GM12878 (cell line): Measurements from ENCODE around the gene GPC6. TPM values are rescaled to one million over a fixed set of nuclear protein-coding genes. Genes with fewer than 3 reads are reported as not detected.

Source experiments
- ATAC-seq: fragments of 200-7000 bp; cut with Tn5 transposase; 3 replicates; pipeline ENCODE4 v1.9.1; 2020; ENCODE audit warnings: mild to moderate bottlenecking, moderate library complexity
- BruUV-seq: library from RNA; stranded (reverse); fragments of 400-500 nt; replicated peaks from 2 replicates; lab custom pipeline; 2021; lab: Mats Ljungman, UMichigan
- CTCF ChIA-PET: fragments of 300-600 bp; sonication (Branson Sonifier 250); formaldehyde crosslinking; extraction: SDS; loops from one replicate; lab custom pipeline; 2021; ENCODE audit warnings: inconsistent platforms; lab: Yijun Ruan, JAX
- POLR2A ChIA-PET: fragments of 350-600 bp; formaldehyde crosslinking; extraction: SDS; loops from one replicate; lab custom pipeline; 2021; ENCODE audit warnings: inconsistent platforms; lab: Charles Lee
- RAD21 ChIA-PET: fragments of 300-600 bp; sonication (Branson Sonifier 250); formaldehyde crosslinking; loops from one replicate; lab custom pipeline; 2023; ENCODE audit warnings: antibody characterized with exemption; ENCODE audit not compliant: unreplicated experiment; lab: Charles Lee
- SMC1A ChIA-PET: fragments of 300-600 bp; sonication (Branson Sonifier 250); formaldehyde crosslinking; loops from one replicate; lab custom pipeline; 2023; ENCODE audit not compliant: unreplicated experiment, uncharacterized antibody; lab: Charles Lee
- DNase-seq: peaks from one replicate; pipeline ENCODE4 v3.0.0-alpha.2; 2011; ENCODE audit warnings: low read depth, low spot score
- FAIRE-seq: peaks from 3 replicates; lab custom pipeline; 2011; peaks lifted over from hg19 to GRCh38; lab: Jason Lieb, UNC
- H2AFZ ChIP-seq: 2 replicates; pipeline ENCODE4 v1.6.0; 2011; ENCODE audit warnings: low read depth, low read length, control low read depth; ENCODE audit not compliant: control insufficient read depth
- H3K27ac ChIP-seq: 2 replicates; pipeline ENCODE4 v1.5.1; 2011; ENCODE audit warnings: control low read depth; ENCODE audit not compliant: control insufficient read depth, insufficient read depth
- H3K27me3 ChIP-seq, 2 experiments: replicated peaks in 1 of 2; 2 replicates each; pipeline versions ENCODE4 v1.6.0 to v1.6.1; 2011; ENCODE audit warnings: low read length in 1 of 2; ENCODE audit not compliant: control insufficient read depth in 2 of 2, insufficient read depth in 2 of 2
- H3K36me3 ChIP-seq, 2 experiments: 2 replicates each; pipeline ENCODE4 v1.5.1; 2011; ENCODE audit warnings: low read length in 1 of 2; ENCODE audit not compliant: control insufficient read depth in 2 of 2, insufficient read depth in 2 of 2
- H3K4me1 ChIP-seq: 2 replicates; pipeline ENCODE4 v1.6.1; 2011; ENCODE audit warnings: mild to moderate bottlenecking, low read length, moderate library complexity, mixed read lengths; ENCODE audit not compliant: control insufficient read depth, insufficient read depth
- H3K4me2 ChIP-seq: 2 replicates; pipeline ENCODE4 v1.6.0; 2011; ENCODE audit warnings: control low read depth; ENCODE audit not compliant: control insufficient read depth, insufficient read depth
- H3K4me3 ChIP-seq: fragments of 200-600 bp; sonication (generic); 2 replicates; pipeline ENCODE4 v1.5.1; 2016
- H3K79me2 ChIP-seq: 2 replicates; pipeline ENCODE4 v1.6.0; 2011; ENCODE audit warnings: low read length; ENCODE audit not compliant: control insufficient read depth, insufficient read depth
- H3K9ac ChIP-seq: 2 replicates; pipeline ENCODE4 v1.8.0; 2011; ENCODE audit warnings: low read length, control low read depth, mixed read lengths; ENCODE audit not compliant: control insufficient read depth, insufficient read depth
- H3K9me3 ChIP-seq: replicated peaks from 3 replicates; pipeline ENCODE4 v1.5.1; 2011; ENCODE audit warnings: mild to moderate bottlenecking, low read length; ENCODE audit not compliant: control insufficient read depth, insufficient read depth
- H4K20me1 ChIP-seq: 2 replicates; pipeline ENCODE4 v1.6.0; 2011; ENCODE audit not compliant: control insufficient read depth, insufficient read depth
- BCL11A ChIP-seq: IDR thresholded peaks from 2 replicates; pipeline ENCODE4 v1.6.1; 2011; ENCODE audit warnings: low read depth, low read length
- CBX3 ChIP-seq: fragments of 200-600 bp; sonication (generic); IDR thresholded peaks from 2 replicates; pipeline ENCODE4 v1.6.1; 2016; ENCODE audit warnings: low read depth, borderline replicate concordance
- CBX5 ChIP-seq: sonication (generic); IDR thresholded peaks from 2 replicates; pipeline ENCODE4 v1.6.1; 2016; ENCODE audit warnings: low read depth, moderate library complexity, mild to moderate bottlenecking, inconsistent platforms
- CHD1 ChIP-seq: IDR thresholded peaks from 2 replicates; pipeline ENCODE4 v1.6.1; 2012; ENCODE audit warnings: low read depth, low read length, improper control_type of control experiment
- CREM ChIP-seq: IDR thresholded peaks from 2 replicates; pipeline ENCODE4 v1.6.1; 2014; ENCODE audit warnings: antibody characterized with exemption, low read depth
- EZH2 ChIP-seq: IDR thresholded peaks from 2 replicates; pipeline ENCODE4 v1.6.1; 2012; ENCODE audit warnings: low read depth, mild to moderate bottlenecking, control low read depth, inconsistent platforms, low read length, borderline replicate concordance; ENCODE audit not compliant: control insufficient read depth
- IKZF1 ChIP-seq: fragments of 450-650 bp; conservative IDR thresholded peaks from 2 replicates; pipeline ENCODE4 v1.6.1; 2017; ENCODE audit warnings: antibody characterized with exemption, mild to moderate bottlenecking
- KLF5 ChIP-seq: fragments of 450-650 bp; IDR thresholded peaks from 2 replicates; pipeline ENCODE4 v1.6.1; 2014; ENCODE audit warnings: mild to moderate bottlenecking; ENCODE audit not compliant: partially characterized antibody
- MEF2A ChIP-seq: IDR thresholded peaks from 2 replicates; pipeline ENCODE4 v1.6.1; 2011; ENCODE audit warnings: low read depth, mild to moderate bottlenecking, low read length, moderate library complexity; ENCODE audit not compliant: insufficient read depth
- MTA2 ChIP-seq: fragments of 450-650 bp; IDR thresholded peaks from 2 replicates; pipeline ENCODE4 v1.6.1; 2016; ENCODE audit warnings: low read depth, mild to moderate bottlenecking, moderate library complexity
- PAX8 ChIP-seq: fragments of 450-650 bp; IDR thresholded peaks from 2 replicates; pipeline ENCODE4 v1.6.1; 2017; ENCODE audit warnings: mild to moderate bottlenecking, moderate library complexity
- POLR2AphosphoS2 ChIP-seq: IDR thresholded peaks from 2 replicates; pipeline ENCODE4 v1.6.1; 2011; ENCODE audit warnings: low read depth, mild to moderate bottlenecking, low read length, improper control_type of control experiment, moderate library complexity
- SRF ChIP-seq, 2 experiments: IDR thresholded peaks; 2 replicates each; pipeline ENCODE4 v1.6.1; 2011; ENCODE audit warnings: low read depth in 2 of 2, low read length in 2 of 2, mild to moderate bottlenecking in 1 of 2, moderate library complexity in 1 of 2
- USF1 ChIP-seq: IDR thresholded peaks from 2 replicates; pipeline ENCODE4 v1.6.1; 2011; ENCODE audit warnings: borderline replicate concordance, low read depth, mild to moderate bottlenecking, moderate library complexity, mixed read lengths, low read length; ENCODE audit not compliant: insufficient read depth; ENCODE audit errors: extremely low read length
- ZNF207 ChIP-seq: fragments of 450-650 bp; IDR thresholded peaks from 2 replicates; pipeline ENCODE4 v1.6.1; 2014; ENCODE audit warnings: antibody characterized with exemption, mild to moderate bottlenecking, borderline replicate concordance
- WGBS: methylation state at CpG from one replicate; pipeline ENCODE4 v1.1.6; 2016; ENCODE audit warnings: low lambda C conversion rate; ENCODE audit not compliant: insufficient replicate concordance, insufficient coverage; ENCODE audit errors: missing lambda C conversion rate; 5-methylcytosine and 5-hydroxymethylcytosine counted together
- in situ Hi-C: fragments of 300-500 bp; cut with MboI; formaldehyde crosslinking; loops from 9 replicates; pipeline ENCODE4 v1.14.3; 2018; ENCODE audit warnings: mixed read lengths
- intact Hi-C: fragments of 100-400 bp; cut with micrococcal nuclease; formaldehyde crosslinking; loops from one replicate; pipeline ENCODE4 v1.14.2; 2022; ENCODE audit not compliant: unreplicated experiment
- polyA plus RNA-seq, 11 experiments: library from polyadenylated mRNA; depleted of rRNA in 4 of 11; unstranded in 6 of 11; stranded (reverse) in 5 of 11; fragments of >200 nt; fragmentation: Nextera tagmentation in 4 of 11; fragmentation: Illumina TruSeq in 1 of 11; extraction: Ambion mirVana in 4 of 11; extraction: Trizol in 1 of 11; gene quantifications; 1 replicate in 1 of 11; 2 replicates in 10 of 11; pipeline versions ENCODE4 v1.2.1 to v1.2.3, GENCODE V29; 2011 to 2016; ENCODE audit warnings: inconsistent platforms in 2 of 11, missing spikeins in 2 of 11, low read depth in 1 of 11
- total RNA-seq, 4 experiments: library from RNA; depleted of rRNA in 3 of 4; stranded (reverse); fragments of >200 nt in 3 of 4; fragmentation: Illumina TruSeq in 1 of 4; extraction: Trizol in 1 of 4; gene quantifications; 2 replicates each; pipeline versions ENCODE4 v1.2.1 to v1.2.3, GENCODE V29; 2013 to 2021
- TF ChIP-seq, protein P1 (sequence below): IDR thresholded peaks from 2 replicates; pipeline ENCODE4 v1.6.1; 2011; ENCODE audit warnings: mild to moderate bottlenecking, low read depth, low read length, moderate library complexity; ENCODE audit not compliant: insufficient replicate concordance
- TF ChIP-seq, protein P2 (sequence below): IDR thresholded peaks from 2 replicates; pipeline ENCODE4 v1.6.1; 2012; ENCODE audit warnings: mild to moderate bottlenecking, low read depth, low read length

Gene GPC6
- total and polyA plus RNA-seq, 10 of the 15 experiments (the other 5 are each of a cell fraction or from before 2014, with no cell fraction given) = 0.03 to 0.04 (median 0.03) TPM; not detected in 7

GRCh38 chr13:93386116-93386515 lies 159.5 kb downstream of the GPC6 start:
- H3K79me2 ChIP-seq = no peaks in the 10 kb centered on the region
- FAIRE-seq (no peak), ATAC-seq (no peak), DNase-seq (no peak)
- H3K4me2 ChIP-seq = no peak overlapping the region
- in situ Hi-C loops (no loop called here), intact Hi-C loops (no loop called here)
- ChIA-PET RAD21 (no interaction called here), CTCF (no interaction called here), SMC1A (no interaction called here), POLR2A (no interaction called here)
- BruUV-seq = no TSS peak
- H4K20me1 ChIP-seq = no peaks in the 10 kb centered on the region
- no peaks in the 10 kb centered on the region for H3K4me1 ChIP-seq
- H2AFZ ChIP-seq = no peak overlapping the region
- H3K27ac ChIP-seq = no peak overlapping the region
- H3K9ac ChIP-seq = no peak overlapping the region
- H3K27me3 ChIP-seq = no peaks in the 10 kb centered on the region
- no peak overlapping the region for H3K4me3 ChIP-seq
- no peaks in the 10 kb centered on the region for H3K36me3 ChIP-seq
- 40% methylated on average over 5 of the region's 5 CpGs for WGBS
- no peaks in the 10 kb centered on the region for H3K9me3 ChIP-seq
- TF ChIP-seq, protein P1, sequence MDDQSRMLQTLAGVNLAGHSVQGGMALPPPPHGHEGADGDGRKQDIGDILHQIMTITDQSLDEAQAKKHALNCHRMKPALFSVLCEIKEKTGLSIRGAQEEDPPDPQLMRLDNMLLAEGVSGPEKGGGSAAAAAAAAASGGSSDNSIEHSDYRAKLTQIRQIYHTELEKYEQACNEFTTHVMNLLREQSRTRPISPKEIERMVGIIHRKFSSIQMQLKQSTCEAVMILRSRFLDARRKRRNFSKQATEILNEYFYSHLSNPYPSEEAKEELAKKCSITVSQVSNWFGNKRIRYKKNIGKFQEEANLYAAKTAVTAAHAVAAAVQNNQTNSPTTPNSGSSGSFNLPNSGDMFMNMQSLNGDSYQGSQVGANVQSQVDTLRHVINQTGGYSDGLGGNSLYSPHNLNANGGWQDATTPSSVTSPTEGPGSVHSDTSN = no peak
- no peak for TF ChIP-seq CBX3
- TF ChIP-seq SRF (IDR thresholded peaks at IDR 0.05; ENCODE audit: low read depth in 2 of 2, low read length in 2 of 2) = no peak
- no peak for TF ChIP-seq CREM
- no peak for TF ChIP-seq IKZF1
- no peak for TF ChIP-seq KLF5
- TF ChIP-seq ZNF207 = no peak
- no peak for TF ChIP-seq MEF2A
- no peak for TF ChIP-seq USF1
- TF ChIP-seq CHD1 = no peak
- TF ChIP-seq PAX8 = no peak
- no peak for TF ChIP-seq CBX5
- TF ChIP-seq, protein P2, sequence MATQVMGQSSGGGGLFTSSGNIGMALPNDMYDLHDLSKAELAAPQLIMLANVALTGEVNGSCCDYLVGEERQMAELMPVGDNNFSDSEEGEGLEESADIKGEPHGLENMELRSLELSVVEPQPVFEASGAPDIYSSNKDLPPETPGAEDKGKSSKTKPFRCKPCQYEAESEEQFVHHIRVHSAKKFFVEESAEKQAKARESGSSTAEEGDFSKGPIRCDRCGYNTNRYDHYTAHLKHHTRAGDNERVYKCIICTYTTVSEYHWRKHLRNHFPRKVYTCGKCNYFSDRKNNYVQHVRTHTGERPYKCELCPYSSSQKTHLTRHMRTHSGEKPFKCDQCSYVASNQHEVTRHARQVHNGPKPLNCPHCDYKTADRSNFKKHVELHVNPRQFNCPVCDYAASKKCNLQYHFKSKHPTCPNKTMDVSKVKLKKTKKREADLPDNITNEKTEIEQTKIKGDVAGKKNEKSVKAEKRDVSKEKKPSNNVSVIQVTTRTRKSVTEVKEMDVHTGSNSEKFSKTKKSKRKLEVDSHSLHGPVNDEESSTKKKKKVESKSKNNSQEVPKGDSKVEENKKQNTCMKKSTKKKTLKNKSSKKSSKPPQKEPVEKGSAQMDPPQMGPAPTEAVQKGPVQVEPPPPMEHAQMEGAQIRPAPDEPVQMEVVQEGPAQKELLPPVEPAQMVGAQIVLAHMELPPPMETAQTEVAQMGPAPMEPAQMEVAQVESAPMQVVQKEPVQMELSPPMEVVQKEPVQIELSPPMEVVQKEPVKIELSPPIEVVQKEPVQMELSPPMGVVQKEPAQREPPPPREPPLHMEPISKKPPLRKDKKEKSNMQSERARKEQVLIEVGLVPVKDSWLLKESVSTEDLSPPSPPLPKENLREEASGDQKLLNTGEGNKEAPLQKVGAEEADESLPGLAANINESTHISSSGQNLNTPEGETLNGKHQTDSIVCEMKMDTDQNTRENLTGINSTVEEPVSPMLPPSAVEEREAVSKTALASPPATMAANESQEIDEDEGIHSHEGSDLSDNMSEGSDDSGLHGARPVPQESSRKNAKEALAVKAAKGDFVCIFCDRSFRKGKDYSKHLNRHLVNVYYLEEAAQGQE = no peak
- TF ChIP-seq BCL11A = no peak
- no peak for TF ChIP-seq MTA2
- TF ChIP-seq EZH2 = no peak
- no peak for TF ChIP-seq POLR2AphosphoS2
